Thymus (tissue), 11 donors: ENCODE measurements around the gene GPT2. TPM values are rescaled to one million over a fixed set of nuclear protein-coding genes. Genes with fewer than 3 reads are reported as not detected.
A peak's percentile ranks its signal among the peaks of the same experiment; 100 is the strongest.

Experiments
- DNase-seq, 9 donors: peaks; one replicate each; pipeline ENCODE4 v3.0.0-alpha.2; 2013; ENCODE audit warnings: low spot score in 9 of 9, low read depth in 6 of 9, missing footprints in 1 of 9
- H3K27ac ChIP-seq, 2 donors: one replicate each; pipeline ENCODE4 v1.5.1; 2013; ENCODE audit warnings: control low read depth in 1 of 2, low read depth in 1 of 2, low read length in 1 of 2, mild to moderate bottlenecking in 1 of 2, moderate library complexity in 1 of 2
- H3K27me3 ChIP-seq, 2 donors: one replicate each; pipeline ENCODE4 v1.5.1; 2013; ENCODE audit warnings: low read length in 1 of 2; ENCODE audit not compliant: control insufficient read depth in 2 of 2, insufficient read depth in 1 of 2
- H3K36me3 ChIP-seq, 2 donors: one replicate each; pipeline ENCODE4 v1.5.1; 2013; ENCODE audit warnings: low read length in 1 of 2, mild to moderate bottlenecking in 1 of 2, moderate library complexity in 1 of 2; ENCODE audit not compliant: control insufficient read depth in 2 of 2, insufficient read depth in 2 of 2
- H3K4me1 ChIP-seq, 2 donors: one replicate each; pipeline ENCODE4 v1.5.1; 2013; ENCODE audit warnings: low read length in 2 of 2; ENCODE audit not compliant: control insufficient read depth in 2 of 2, insufficient read depth in 2 of 2
- H3K4me3 ChIP-seq, 2 donors: one replicate each; pipeline ENCODE4 v1.5.1; 2013; ENCODE audit warnings: low read length in 2 of 2, control low read depth in 1 of 2, mild to moderate bottlenecking in 1 of 2
- H3K9me3 ChIP-seq, 2 donors: one replicate each; pipeline ENCODE4 v1.5.1; 2013; ENCODE audit warnings: low read length in 1 of 2, mild to moderate bottlenecking in 1 of 2; ENCODE audit not compliant: control insufficient read depth in 2 of 2, insufficient read depth in 1 of 2
- WGBS: extraction: QIAGEN DNeasy Blood & Tissue Kit; methylation state at CpG from one replicate; pipeline ENCODE4 v1.1.7; 2013; 5-methylcytosine and 5-hydroxymethylcytosine counted together
- polyA plus RNA-seq: library from polyadenylated mRNA; stranded (reverse); fragments of 200-250 nt; gene quantifications from one replicate; pipeline ENCODE4 v1.2.3, GENCODE V29; 2013
- total RNA-seq: library from RNA; stranded (reverse); fragments of 120-200 nt; gene quantifications from one replicate; pipeline ENCODE4 v1.2.4, GENCODE V29; 2013
- donor health status: healthy.

Gene GPT2
- total and polyA plus RNA-seq, 2 donors, result 4.3 to 20.4 TPM

GRCh38 chr16:46901709-46902108 is 17.5 kb downstream of the GPT2 start:
- no peak overlapping the region for H3K27ac ChIP-seq
- no peaks in the 10 kb centered on the region for H3K4me1 ChIP-seq
- no peaks in the 10 kb centered on the region for H3K36me3 ChIP-seq
- 94% methylated on average over 8 of the region's 8 CpGs for WGBS
- no peaks in the 10 kb centered on the region for H3K27me3 ChIP-seq
- H3K4me3 ChIP-seq, result no peak overlapping the region
- no peak for DNase-seq
- no peaks in the 10 kb centered on the region for H3K9me3 ChIP-seq

GRCh38 chr16:46903255-46903905 is 19.2 kb downstream of the GPT2 start:
- H3K4me1 ChIP-seq, result no peaks in the 10 kb centered on the region
- no peak for DNase-seq
- H3K36me3 ChIP-seq, result no peaks in the 10 kb centered on the region
- no peak overlapping the region for H3K4me3 ChIP-seq
- no peaks in the 10 kb centered on the region for H3K9me3 ChIP-seq
- no peaks in the 10 kb centered on the region for H3K27me3 ChIP-seq
- WGBS, result 95% methylated on average over 5 of the region's 5 CpGs
- no peak overlapping the region for H3K27ac ChIP-seq

- Histone ChIP-seq H3K27me3 (no peaks in the 10 kb centered on the region), H3K36me3 (no peaks in the 10 kb centered on the region), H3K4me1 (no peaks in the 10 kb centered on the region), H3K4me3 (no peak overlapping the region), H3K27ac (no peak overlapping the region), H3K9me3 (no peaks in the 10 kb centered on the region)
- no peak for DNase-seq
- 99% methylated on average over 3 of the region's 3 CpGs for WGBS
Observed at GRCh38 chr16:46904471-46904870, 20.3 kb downstream of the GPT2 start.

DNA sequence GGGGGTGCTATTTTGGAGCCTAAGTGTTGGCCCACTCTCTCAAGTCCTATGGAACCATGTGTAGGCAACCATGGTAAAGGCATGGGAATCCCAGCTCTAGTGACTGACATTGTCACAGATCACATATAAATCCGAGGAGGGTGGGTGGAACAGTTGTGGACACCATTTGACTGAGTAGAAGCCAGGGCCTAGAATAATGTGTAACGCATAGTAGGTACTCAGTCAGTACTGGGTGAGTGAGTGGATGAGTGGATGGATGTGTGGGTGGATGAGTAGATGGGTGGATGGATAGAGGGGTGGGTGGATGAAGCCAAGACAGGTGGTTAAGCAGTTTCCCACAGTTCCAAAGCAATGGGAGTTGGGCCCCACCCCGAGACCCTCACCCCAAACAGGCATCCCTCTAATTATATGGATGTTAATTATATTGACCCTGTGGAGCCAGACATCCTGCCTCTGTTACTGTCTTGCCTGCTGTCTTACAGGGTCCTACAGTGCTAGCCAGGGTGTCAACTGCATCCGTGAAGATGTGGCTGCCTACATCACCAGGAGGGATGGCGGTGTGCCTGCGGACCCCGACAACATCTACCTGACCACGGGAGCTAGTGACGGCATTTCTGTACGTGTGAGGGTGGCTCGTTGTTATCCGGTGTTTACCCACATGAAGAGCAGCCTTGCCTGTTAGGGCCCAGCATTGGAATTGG is 22.3 kb downstream of the GPT2 start:
- H3K9me3 ChIP-seq, result no peaks in the 10 kb centered on the region
- no peaks in the 10 kb centered on the region for H3K4me1 ChIP-seq
- H3K4me3 ChIP-seq, result no peak overlapping the region
- DNase-seq, result no peak
- no peaks in the 10 kb centered on the region for H3K27me3 ChIP-seq
- no peak overlapping the region for H3K27ac ChIP-seq
- 96% methylated on average over 12 of the region's 12 CpGs for WGBS
- H3K36me3 ChIP-seq, result no peaks in the 10 kb centered on the region

GRCh38 chr16:46907061-46907774 is 23.1 kb downstream of the GPT2 start:
- DNase-seq, result no peak
- H3K27me3 ChIP-seq, result no peaks in the 10 kb centered on the region
- H3K4me3 ChIP-seq, result no peak overlapping the region
- H3K4me1 ChIP-seq, result no peaks in the 10 kb centered on the region
- no peaks in the 10 kb centered on the region for H3K9me3 ChIP-seq
- WGBS, result 96% methylated on average over 12 of the region's 12 CpGs
- H3K36me3 ChIP-seq, result no peaks in the 10 kb centered on the region
- H3K27ac ChIP-seq, result no peak overlapping the region

- no peak overlapping the region for H3K27ac ChIP-seq
- 64% methylated on average over 6 of the region's 6 CpGs for WGBS
- H3K4me3 ChIP-seq, result no peak overlapping the region
Observed at GRCh38 chr16:46908540-46909372, 24.6 kb downstream of the GPT2 start.

GRCh38 chr16:46911038-46911437 is 26.9 kb downstream of the GPT2 start:
- WGBS, result 91% methylated on average over 3 of the region's 3 CpGs
- H3K9me3 ChIP-seq, result no peaks in the 10 kb centered on the region
- H3K27ac ChIP-seq, result no peak overlapping the region
- H3K27me3 ChIP-seq, result no peaks in the 10 kb centered on the region
- no peaks in the 10 kb centered on the region for H3K4me1 ChIP-seq
- no peaks in the 10 kb centered on the region for H3K36me3 ChIP-seq
- DNase-seq, result no peak
- H3K4me3 ChIP-seq, result no peak overlapping the region

More at GRCh38 chr16:46908540-46909372, 24.6 kb downstream of the GPT2 start:
- H3K36me3 ChIP-seq, result no peaks in the 10 kb centered on the region
- DNase-seq, result peak; percentile 16 to 68 (median 50)
- H3K27me3 ChIP-seq, result no peaks in the 10 kb centered on the region
- H3K4me1 ChIP-seq, result no peaks in the 10 kb centered on the region
- H3K9me3 ChIP-seq, result no peaks in the 10 kb centered on the region

DNA sequence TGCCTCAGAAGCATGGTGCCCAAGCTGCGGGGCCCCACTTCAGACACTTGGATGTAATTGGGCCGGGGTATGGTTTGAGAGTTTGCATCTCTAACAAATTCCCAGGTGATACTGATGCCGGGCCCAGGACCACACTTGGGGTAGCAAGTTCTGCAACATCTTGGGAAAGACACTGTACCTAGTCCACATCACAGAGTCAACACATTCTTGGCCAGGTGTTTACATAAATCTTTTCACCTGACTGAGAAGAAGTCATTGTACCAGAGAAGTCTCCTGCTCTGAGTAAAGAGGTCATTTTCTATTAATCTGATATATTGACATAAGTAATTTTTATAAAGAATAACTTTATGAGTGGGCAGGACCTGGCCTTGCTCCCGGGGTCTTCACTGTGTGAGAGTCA is 27.5 kb downstream of the GPT2 start:
- Histone ChIP-seq H3K27ac (no peak overlapping the region), H3K36me3 (no peaks in the 10 kb centered on the region), H3K27me3 (no peaks in the 10 kb centered on the region), H3K9me3 (no peaks in the 10 kb centered on the region), H3K4me3 (no peak overlapping the region), H3K4me1 (no peaks in the 10 kb centered on the region)
- 98% methylated on average over 4 of the region's 4 CpGs for WGBS
- DNase-seq, result no peak
